IMR-90 (cell line): Measurements from ENCODE around the gene CACNA1D. TPM values are rescaled to one million over a fixed set of nuclear protein-coding genes. Genes with fewer than 3 reads are reported as not detected.

Experiments
- ATAC-seq: fragments of 200-7000 bp; cut with Tn5 transposase; 2 replicates; pipeline ENCODE4 v1.9.1; 2020; ENCODE audit warnings: low read depth, mild to moderate bottlenecking, moderate library complexity
- BruUV-seq: library from RNA; stranded (reverse); fragments of 400-500 nt; replicated peaks from 2 replicates; lab custom pipeline; 2021; lab: Mats Ljungman, UMichigan
- CTCF ChIA-PET: fragments of 300-600 bp; formaldehyde crosslinking; extraction: SDS; loops from one replicate; lab custom pipeline; 2021; ENCODE audit warnings: antibody characterized with exemption; lab: Yijun Ruan, JAX
- POLR2A ChIA-PET: fragments of 300-600 bp; sonication (Branson Sonifier 250); formaldehyde crosslinking; loops from one replicate; lab custom pipeline; 2022; ENCODE audit warnings: antibody characterized with exemption; ENCODE audit not compliant: unreplicated experiment; lab: Charles Lee
- DNase-seq: peaks from one replicate; pipeline ENCODE4 v3.0.0; 2013
- H2AFZ ChIP-seq: replicated peaks from 2 replicates; pipeline ENCODE3; 2013; ENCODE audit warnings: low read length, mild to moderate bottlenecking; ENCODE audit not compliant: poor library complexity
- H2AK5ac ChIP-seq: 2 replicates; pipeline ENCODE4 v1.6.1; 2013; ENCODE audit warnings: low read depth, low read length, inconsistent platforms
- H2AK9ac ChIP-seq: replicated peaks from 2 replicates; pipeline ENCODE3; 2013; ENCODE audit warnings: mild to moderate bottlenecking, low read depth, low read length, moderate library complexity; ENCODE audit not compliant: poor library complexity
- H2BK120ac ChIP-seq: 2 replicates; pipeline ENCODE4 v1.6.1; 2013; ENCODE audit warnings: low read depth, low read length, inconsistent platforms
- H2BK15ac ChIP-seq: 3 replicates; pipeline ENCODE4 v1.6.1; 2013; ENCODE audit warnings: low read depth, low read length, inconsistent platforms
- H2BK20ac ChIP-seq: 2 replicates; pipeline ENCODE4 v1.6.1; 2013; ENCODE audit warnings: low read depth, mild to moderate bottlenecking, inconsistent platforms, low read length, moderate library complexity
- H2BK5ac ChIP-seq: 2 replicates; pipeline ENCODE4 v1.6.1; 2013; ENCODE audit warnings: mild to moderate bottlenecking, low read depth, low read length, inconsistent platforms; ENCODE audit not compliant: poor library complexity, severe bottlenecking
- H3K14ac ChIP-seq: replicated peaks from 2 replicates; pipeline ENCODE4 v1.6.1; 2013; ENCODE audit warnings: low read depth, low read length, inconsistent platforms
- H3K18ac ChIP-seq: 2 replicates; pipeline ENCODE4 v1.6.1; 2013; ENCODE audit warnings: low read depth, low read length, control low read depth
- H3K23ac ChIP-seq: 2 replicates; pipeline ENCODE4 v1.6.1; 2013; ENCODE audit warnings: low read depth, low read length, inconsistent platforms
- H3K27ac ChIP-seq: 2 replicates; pipeline ENCODE4 v1.5.1; 2013; ENCODE audit warnings: mild to moderate bottlenecking, control low read depth, low read length; ENCODE audit not compliant: insufficient read depth
- H3K27me3 ChIP-seq: 2 replicates; pipeline ENCODE4 v1.6.1; 2013; ENCODE audit warnings: low read length; ENCODE audit not compliant: control insufficient read depth, insufficient read depth
- H3K36me3 ChIP-seq: 2 replicates; pipeline ENCODE4 v1.6.1; 2013; ENCODE audit warnings: low read length, mixed read lengths; ENCODE audit not compliant: control insufficient read depth, insufficient read depth
- H3K4ac ChIP-seq: 2 replicates; pipeline ENCODE4 v1.6.1; 2013; ENCODE audit warnings: low read depth, low read length, inconsistent platforms
- H3K4me1 ChIP-seq: 2 replicates; pipeline ENCODE4 v1.6.1; 2013; ENCODE audit warnings: low read length, mixed read lengths; ENCODE audit not compliant: control insufficient read depth, insufficient read depth
- H3K4me2 ChIP-seq: 2 replicates; pipeline ENCODE4 v1.6.1; 2013; ENCODE audit warnings: low read depth, mild to moderate bottlenecking, control low read depth, low read length, moderate library complexity
- H3K4me3 ChIP-seq: 2 replicates; pipeline ENCODE4 v1.5.1; 2013; ENCODE audit warnings: low read depth, mild to moderate bottlenecking, control low read depth, low read length, moderate library complexity; ENCODE audit not compliant: insufficient read depth
- H3K56ac ChIP-seq: 2 replicates; pipeline ENCODE4 v1.6.1; 2013; ENCODE audit warnings: low read length, inconsistent platforms; ENCODE audit not compliant: insufficient read depth; ENCODE audit errors: extremely low read depth
- H3K79me1 ChIP-seq, 2 experiments: 2 replicates each; pipeline ENCODE4 v1.6.1; 2013; ENCODE audit warnings: low read length in 2 of 2, inconsistent platforms in 1 of 2, low read depth in 1 of 2
- H3K9ac ChIP-seq: 2 replicates; pipeline ENCODE4 v1.6.1; 2013; ENCODE audit warnings: low read depth, low read length, control low read depth
- H3K9me1 ChIP-seq: 2 replicates; pipeline ENCODE4 v1.6.1; 2013; ENCODE audit warnings: low read length, inconsistent platforms; ENCODE audit not compliant: insufficient read depth
- H3K9me3 ChIP-seq: 2 replicates; pipeline ENCODE4 v1.6.1; 2013; ENCODE audit warnings: low read length; ENCODE audit not compliant: control insufficient read depth, insufficient read depth
- H4K20me1 ChIP-seq: 2 replicates; pipeline ENCODE4 v1.6.1; 2013; ENCODE audit warnings: low read length, inconsistent platforms; ENCODE audit not compliant: insufficient read depth
- H4K5ac ChIP-seq: 2 replicates; pipeline ENCODE4 v1.6.1; 2013; ENCODE audit warnings: mild to moderate bottlenecking, low read depth, low read length, control low read depth
- H4K8ac ChIP-seq, 2 experiments: 2 replicates each; pipeline ENCODE4 v1.6.1; 2013; ENCODE audit warnings: low read depth in 2 of 2, low read length in 2 of 2, control low read depth in 1 of 2, inconsistent platforms in 1 of 2
- H4K91ac ChIP-seq: 2 replicates; pipeline ENCODE4 v1.6.1; 2013; ENCODE audit warnings: low read depth, low read length, inconsistent platforms; ENCODE audit not compliant: insufficient read depth
- BHLHE40 ChIP-seq: fragments of 150-350 bp; IDR thresholded peaks from 2 replicates; pipeline ENCODE4 v1.6.1; 2016; ENCODE audit warnings: mild to moderate bottlenecking, low read depth, low read length
- CEBPB ChIP-seq: IDR thresholded peaks from 2 replicates; pipeline ENCODE4 v1.6.1; 2012; ENCODE audit warnings: low read depth, low read length, improper control_type of control experiment
- CHD1 ChIP-seq: IDR thresholded peaks from 2 replicates; pipeline ENCODE4 v1.6.1; 2012; ENCODE audit warnings: low read depth, low read length, improper control_type of control experiment
- CTCF ChIP-seq: conservative IDR thresholded peaks from 2 replicates; pipeline ENCODE4 v1.5.1; 2012; ENCODE audit warnings: mild to moderate bottlenecking, low read depth, low read length, improper control_type of control experiment
- ELK1 ChIP-seq: fragments of 150-350 bp; IDR thresholded peaks from 2 replicates; pipeline ENCODE4 v1.6.1; 2016; ENCODE audit warnings: low read depth, mild to moderate bottlenecking, low read length, moderate library complexity, borderline replicate concordance
- FOS ChIP-seq: fragments of 150-350 bp; IDR thresholded peaks from 2 replicates; pipeline ENCODE4 v1.6.1; 2016; ENCODE audit warnings: low read depth, low read length
- MAFK ChIP-seq: IDR thresholded peaks from 2 replicates; pipeline ENCODE4 v1.6.1; 2012; ENCODE audit warnings: low read depth, low read length, improper control_type of control experiment
- MAZ ChIP-seq: IDR thresholded peaks from 2 replicates; pipeline ENCODE4 v1.6.1; 2012; ENCODE audit warnings: low read depth, mild to moderate bottlenecking, low read length, improper control_type of control experiment, moderate library complexity, borderline replicate concordance
- MXI1 ChIP-seq: IDR thresholded peaks from 2 replicates; pipeline ENCODE4 v1.6.1; 2012; ENCODE audit warnings: low read depth, mild to moderate bottlenecking, low read length, moderate library complexity, borderline replicate concordance
- NFE2L2 ChIP-seq: fragments of 150-350 bp; IDR thresholded peaks from 2 replicates; pipeline ENCODE4 v1.6.1; 2016; ENCODE audit warnings: low read depth, mild to moderate bottlenecking, low read length
- POLR2A ChIP-seq: IDR thresholded peaks from 2 replicates; pipeline ENCODE4 v1.6.1; 2012; ENCODE audit warnings: mild to moderate bottlenecking, low read depth, low read length
- RAD21 ChIP-seq: IDR thresholded peaks from 2 replicates; pipeline ENCODE4 v1.6.1; 2012; ENCODE audit warnings: low read length, improper control_type of control experiment
- RCOR1 ChIP-seq: IDR thresholded peaks from 2 replicates; pipeline ENCODE4 v1.6.1; 2012; ENCODE audit warnings: mild to moderate bottlenecking, low read length, improper control_type of control experiment; ENCODE audit not compliant: insufficient replicate concordance
- RFX5 ChIP-seq: IDR thresholded peaks from 2 replicates; pipeline ENCODE4 v1.8.0; 2012; ENCODE audit warnings: low read depth, mild to moderate bottlenecking, low read length, moderate library complexity
- SMC3 ChIP-seq: fragments of 150-350 bp; IDR thresholded peaks from 2 replicates; pipeline ENCODE4 v1.6.1; 2016; ENCODE audit warnings: low read depth, mild to moderate bottlenecking, antibody characterized with exemption, low read length, moderate library complexity
- USF2 ChIP-seq: fragments of 150-350 bp; IDR thresholded peaks from 2 replicates; pipeline ENCODE4 v1.6.1; 2017; ENCODE audit warnings: mild to moderate bottlenecking, antibody characterized with exemption, low read length, low read depth
- WGBS, 2 experiments: methylation state at CpG; one replicate each; pipeline versions ENCODE4 v1.1.5 to v1.1.7; 2013; ENCODE audit warnings: missing lambda C conversion rate in 2 of 2; ENCODE audit not compliant: insufficient read length in 1 of 2; ENCODE audit errors: extremely low coverage in 2 of 2; 5-methylcytosine and 5-hydroxymethylcytosine counted together
- dilution Hi-C: fragments of 300-500 bp; cut with HindIII; formaldehyde crosslinking; loops from one replicate; pipeline ENCODE4 v1.14.3; 2018; ENCODE audit warnings: low sequenced_read_pairs; ENCODE audit not compliant: unreplicated experiment
- in situ Hi-C: fragments of 300-500 bp; cut with MboI; formaldehyde crosslinking; loops from 3 replicates; pipeline ENCODE4 v1.14.3; 2019; ENCODE audit warnings: low sequenced_read_pairs, inconsistent platforms, mixed read lengths
- intact Hi-C: fragments of 100-400 bp; cut with micrococcal nuclease; formaldehyde crosslinking; loops from 2 replicates; pipeline ENCODE4 v1.10.0; 2022
- polyA plus RNA-seq, 3 experiments: library from polyadenylated mRNA; depleted of rRNA; stranded (reverse); fragments of >200 nt; gene quantifications; 2 replicates each; pipeline ENCODE4 v1.2.3, GENCODE V29; 2012; ENCODE audit warnings: low replicate concordance in 1 of 3
- total RNA-seq: library from RNA; depleted of rRNA; stranded (reverse); fragments of >200 nt; gene quantifications from 2 replicates; pipeline ENCODE4 v1.2.3, GENCODE V29; 2012

The CACNA1D gene
- total and polyA plus RNA-seq, 2 of the 4 experiments (the other 2 are of a cell fraction) = 0.07 TPM; not detected in 1

GRCh38 chr3:53816425-53816824 is 322.0 kb downstream of the CACNA1D start:
- WGBS, 2 experiments = 40% methylated on average over 1 of the region's 4 CpGs; no CpG with 5 or more reads in 1 of the 2 experiments
- in situ Hi-C loops = no loop called here
- Histone ChIP-seq H4K5ac (no peak overlapping the region), H3K9me1 (no peaks in the 10 kb centered on the region), H3K18ac (no peak overlapping the region), H2BK20ac (no peak overlapping the region), H2BK5ac (no peak overlapping the region), H3K4me1 (no peaks in the 10 kb centered on the region), H3K27ac (no peak overlapping the region), H3K9me3 (no peaks in the 10 kb centered on the region), H3K4ac (no peak overlapping the region), H4K8ac (no peak overlapping the region), H2BK120ac (no peak overlapping the region), H4K20me1 (no peaks in the 10 kb centered on the region), H3K56ac (no peak overlapping the region), H3K4me2 (no peak overlapping the region), H3K27me3 (peaks cover 11% of the 10 kb centered on the region), H3K9ac (no peak overlapping the region), H2AK5ac (no peak overlapping the region), H2AK9ac (no peak overlapping the region), H2BK15ac (no peak overlapping the region), H3K4me3 (no peak overlapping the region), H3K36me3 (no peaks in the 10 kb centered on the region), H2AFZ (no peak overlapping the region), H3K79me1 (no peaks in the 10 kb centered on the region), H4K91ac (no peak overlapping the region), H3K14ac (no peak overlapping the region), H3K23ac (no peak overlapping the region)
- no TSS peak for BruUV-seq
- intact Hi-C loops = no loop called here
- TF ChIP-seq MAFK = no peak
- no peak for TF ChIP-seq CHD1
- TF ChIP-seq USF2 = no peak
- no peak for TF ChIP-seq CTCF
- no peak for TF ChIP-seq SMC3
- TF ChIP-seq RFX5 = no peak
- no peak for TF ChIP-seq CEBPB
- no peak for TF ChIP-seq POLR2A
- no peak for TF ChIP-seq RCOR1
- TF ChIP-seq MAZ = no peak
- no peak for TF ChIP-seq BHLHE40
- TF ChIP-seq FOS = no peak
- TF ChIP-seq RAD21 = no peak
- TF ChIP-seq MXI1 = no peak
- no peak for TF ChIP-seq ELK1
- TF ChIP-seq NFE2L2 = no peak
- no peak for ATAC-seq
- POLR2A ChIA-PET = no interaction called here
- CTCF ChIA-PET = no interaction called here
- no peak for DNase-seq
- dilution Hi-C loops = no loop called here
